MM.1S (cell line): ENCODE measurements around the gene KLHL1.

ENCODE experiments used
- DNase-seq: peaks from one replicate; pipeline ENCODE4 v3.0.0-alpha.2; 2015
- H2AFZ ChIP-seq: fragments of 300-600 bp; sonication (generic); 2 replicates; pipeline ENCODE4 v1.6.0; 2016; ENCODE audit warnings: antibody characterized with exemption, low read length
- H3F3A ChIP-seq: fragments of 300-600 bp; sonication (generic); 2 replicates; pipeline ENCODE4 v1.6.1; 2016; ENCODE audit warnings: mild to moderate bottlenecking, antibody characterized with exemption, low read length, moderate library complexity, mixed read lengths; ENCODE audit not compliant: insufficient read depth
- H3K27ac ChIP-seq: fragments of 300-600 bp; sonication (generic); 2 replicates; pipeline ENCODE4 v1.5.1; 2016; ENCODE audit warnings: mild to moderate bottlenecking, low read length
- H3K27me3 ChIP-seq: fragments of 300-600 bp; sonication (generic); replicated peaks from 2 replicates; pipeline ENCODE4 v1.6.0; 2016; ENCODE audit warnings: low read length; ENCODE audit not compliant: insufficient read depth
- H3K36me3 ChIP-seq: fragments of 300-600 bp; sonication (generic); replicated peaks from 2 replicates; pipeline ENCODE4 v1.6.1; 2016; ENCODE audit warnings: mild to moderate bottlenecking, low read length, mixed read lengths; ENCODE audit not compliant: insufficient read depth
- H3K4me1 ChIP-seq: fragments of 300-600 bp; sonication (generic); 2 replicates; pipeline ENCODE4 v1.6.1; 2016; ENCODE audit warnings: low read length, mixed read lengths
- H3K4me2 ChIP-seq: fragments of 300-600 bp; sonication (generic); 2 replicates; pipeline ENCODE4 v1.6.0; 2016; ENCODE audit warnings: low read depth, low read length
- H3K4me3 ChIP-seq: fragments of 300-600 bp; sonication (generic); 2 replicates; pipeline ENCODE4 v1.5.1; 2016; ENCODE audit warnings: low read length, mixed read lengths
- H3K79me2 ChIP-seq: fragments of 300-600 bp; sonication (generic); 2 replicates; pipeline ENCODE4 v1.6.1; 2016; ENCODE audit warnings: mixed run types, low read length, mixed read lengths
- H3K9ac ChIP-seq: fragments of 300-600 bp; sonication (generic); 2 replicates; pipeline ENCODE4 v1.6.1; 2016; ENCODE audit warnings: low read length, mixed read lengths
- H3K9me2 ChIP-seq: fragments of 300-600 bp; sonication (generic); replicated peaks from 2 replicates; pipeline ENCODE4 v1.6.1; 2016; ENCODE audit warnings: mild to moderate bottlenecking, low read length, mixed read lengths; ENCODE audit not compliant: insufficient read depth
- H3K9me3 ChIP-seq: fragments of 300-600 bp; sonication (generic); replicated peaks from 2 replicates; pipeline ENCODE4 v1.6.1; 2016; ENCODE audit warnings: mild to moderate bottlenecking, low read length, mixed read lengths; ENCODE audit not compliant: insufficient read depth
- H4K20me1 ChIP-seq: fragments of 300-600 bp; sonication (generic); 2 replicates; pipeline ENCODE4 v1.6.1; 2016; ENCODE audit warnings: mild to moderate bottlenecking, low read length, moderate library complexity, mixed read lengths; ENCODE audit not compliant: insufficient read depth
- EZH2 ChIP-seq: fragments of 300-600 bp; sonication (generic); optimal IDR thresholded peaks from 2 replicates; pipeline ENCODE3; 2017; ENCODE audit warnings: low read depth, mild to moderate bottlenecking, antibody characterized with exemption, low read length, mixed read lengths
- EZH2phosphoT487 ChIP-seq: fragments of 300-600 bp; sonication (generic); IDR thresholded peaks from 2 replicates; pipeline ENCODE4 v1.6.1; 2018; ENCODE audit warnings: antibody characterized with exemption, low read length
- TF ChIP-seq, protein P1 (sequence below): fragments of 300-600 bp; sonication (generic); IDR thresholded peaks from 2 replicates; pipeline ENCODE4 v1.5.1; 2016; ENCODE audit warnings: antibody characterized with exemption, low read length, mixed read lengths

Gene KLHL1

DNA sequence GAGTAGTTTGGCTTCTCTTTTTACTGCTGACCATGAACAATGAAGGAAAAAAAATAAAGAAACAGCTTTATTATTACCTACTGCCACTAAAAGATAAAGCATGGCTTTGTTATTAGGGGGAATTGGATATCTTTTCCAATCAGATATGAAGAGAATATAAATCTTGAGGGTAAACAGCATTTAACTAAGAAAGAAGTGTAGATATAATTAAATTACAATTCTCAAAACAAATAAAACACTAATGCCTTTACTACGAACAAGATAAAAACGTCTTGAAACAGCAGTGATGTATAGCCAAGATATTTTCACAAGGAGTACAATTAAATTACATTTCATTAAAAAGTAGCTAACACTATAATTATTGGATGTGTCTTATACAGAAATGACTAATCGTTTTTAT lies 426.5 kb downstream of the KLHL1 start:
- H3K4me1 ChIP-seq = no peaks in the 10 kb centered on the region
- H2AFZ ChIP-seq = no peak overlapping the region
- no peak overlapping the region for H3K27ac ChIP-seq

DNA sequence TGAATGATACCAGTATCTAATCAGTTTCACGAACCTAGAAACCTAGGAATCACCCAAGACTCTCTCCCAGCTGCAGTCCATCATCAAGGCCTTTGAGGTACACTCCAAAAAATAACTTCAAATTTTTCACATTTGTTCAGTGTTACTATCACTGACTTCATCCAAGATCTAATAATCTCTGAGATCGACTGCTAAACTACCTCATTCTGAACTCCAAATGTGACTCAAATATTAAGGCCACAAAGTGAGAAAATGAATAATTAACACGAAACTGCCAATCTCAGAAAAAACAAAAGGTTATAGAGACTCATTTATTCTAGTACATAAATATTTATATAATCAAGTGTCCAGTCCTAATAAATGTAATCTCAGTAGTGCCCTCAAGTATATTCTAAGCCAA lies 430.9 kb downstream of the KLHL1 start:
- no peaks in the 10 kb centered on the region for H3K4me1 ChIP-seq
- H3K4me3 ChIP-seq = no peak overlapping the region
- H4K20me1 ChIP-seq = no peaks in the 10 kb centered on the region
- no peaks in the 10 kb centered on the region for H3K36me3 ChIP-seq
- H3K9ac ChIP-seq = no peak overlapping the region
- no peak for TF ChIP-seq EZH2
- H2AFZ ChIP-seq = no peak overlapping the region
- H3K79me2 ChIP-seq = no peaks in the 10 kb centered on the region
- no peak overlapping the region for H3K4me2 ChIP-seq
- H3K9me3 ChIP-seq = no peaks in the 10 kb centered on the region
- no peak overlapping the region for H3K27ac ChIP-seq
- H3K27me3 ChIP-seq = no peaks in the 10 kb centered on the region
- no peak for DNase-seq
- no peaks in the 10 kb centered on the region for H3F3A ChIP-seq
- H3K9me2 ChIP-seq = no peaks in the 10 kb centered on the region

More for the DNA sequence above, 426.5 kb downstream of the KLHL1 start:
- H4K20me1 ChIP-seq = no peaks in the 10 kb centered on the region
- H3K9me3 ChIP-seq = no peaks in the 10 kb centered on the region
- no peaks in the 10 kb centered on the region for H3K36me3 ChIP-seq
- TF ChIP-seq EZH2phosphoT487 = no peak
- TF ChIP-seq EZH2 = no peak
- TF ChIP-seq, protein P1, sequence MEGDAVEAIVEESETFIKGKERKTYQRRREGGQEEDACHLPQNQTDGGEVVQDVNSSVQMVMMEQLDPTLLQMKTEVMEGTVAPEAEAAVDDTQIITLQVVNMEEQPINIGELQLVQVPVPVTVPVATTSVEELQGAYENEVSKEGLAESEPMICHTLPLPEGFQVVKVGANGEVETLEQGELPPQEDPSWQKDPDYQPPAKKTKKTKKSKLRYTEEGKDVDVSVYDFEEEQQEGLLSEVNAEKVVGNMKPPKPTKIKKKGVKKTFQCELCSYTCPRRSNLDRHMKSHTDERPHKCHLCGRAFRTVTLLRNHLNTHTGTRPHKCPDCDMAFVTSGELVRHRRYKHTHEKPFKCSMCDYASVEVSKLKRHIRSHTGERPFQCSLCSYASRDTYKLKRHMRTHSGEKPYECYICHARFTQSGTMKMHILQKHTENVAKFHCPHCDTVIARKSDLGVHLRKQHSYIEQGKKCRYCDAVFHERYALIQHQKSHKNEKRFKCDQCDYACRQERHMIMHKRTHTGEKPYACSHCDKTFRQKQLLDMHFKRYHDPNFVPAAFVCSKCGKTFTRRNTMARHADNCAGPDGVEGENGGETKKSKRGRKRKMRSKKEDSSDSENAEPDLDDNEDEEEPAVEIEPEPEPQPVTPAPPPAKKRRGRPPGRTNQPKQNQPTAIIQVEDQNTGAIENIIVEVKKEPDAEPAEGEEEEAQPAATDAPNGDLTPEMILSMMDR = no peak
- H3K9ac ChIP-seq = no peak overlapping the region
- no peaks in the 10 kb centered on the region for H3K79me2 ChIP-seq
- no peaks in the 10 kb centered on the region for H3F3A ChIP-seq
- H3K9me2 ChIP-seq = no peaks in the 10 kb centered on the region
- H3K4me2 ChIP-seq = no peak overlapping the region
- no peak overlapping the region for H3K4me3 ChIP-seq
- H3K27me3 ChIP-seq = no peaks in the 10 kb centered on the region
- DNase-seq = no peak

DNA sequence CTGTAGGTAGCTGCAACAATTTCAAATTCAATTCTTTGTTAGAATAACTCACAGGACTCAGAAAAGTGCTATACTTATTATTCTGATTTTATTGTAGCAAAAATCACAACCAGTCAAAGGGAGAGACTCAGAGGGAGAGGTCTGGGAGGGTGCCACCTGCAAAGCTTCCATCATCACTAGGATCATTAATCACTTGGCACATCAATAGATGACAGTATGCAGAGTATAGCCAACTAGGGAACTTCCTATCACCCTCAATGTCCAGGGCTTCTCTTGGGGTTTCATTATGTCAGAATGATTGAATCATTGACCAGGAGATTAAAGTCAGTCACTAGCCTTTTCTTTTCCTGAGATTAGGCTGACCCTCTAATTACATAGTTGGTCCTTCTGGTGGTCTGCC lies 432.0 kb downstream of the KLHL1 start:
- Histone ChIP-seq H3K4me3 (no peak overlapping the region), H3K4me1 (no peaks in the 10 kb centered on the region), H3F3A (no peaks in the 10 kb centered on the region), H3K27me3 (no peaks in the 10 kb centered on the region), H3K9me2 (no peaks in the 10 kb centered on the region), H3K36me3 (no peaks in the 10 kb centered on the region), H3K27ac (no peak overlapping the region), H4K20me1 (no peaks in the 10 kb centered on the region), H3K9ac (no peak overlapping the region), H3K9me3 (no peaks in the 10 kb centered on the region), H3K4me2 (no peak overlapping the region), H3K79me2 (no peaks in the 10 kb centered on the region), H2AFZ (no peak overlapping the region)
- TF ChIP-seq EZH2phosphoT487 (no peak), EZH2 (no peak)
- TF ChIP-seq, protein P1 = no peak
- no peak for DNase-seq

DNA sequence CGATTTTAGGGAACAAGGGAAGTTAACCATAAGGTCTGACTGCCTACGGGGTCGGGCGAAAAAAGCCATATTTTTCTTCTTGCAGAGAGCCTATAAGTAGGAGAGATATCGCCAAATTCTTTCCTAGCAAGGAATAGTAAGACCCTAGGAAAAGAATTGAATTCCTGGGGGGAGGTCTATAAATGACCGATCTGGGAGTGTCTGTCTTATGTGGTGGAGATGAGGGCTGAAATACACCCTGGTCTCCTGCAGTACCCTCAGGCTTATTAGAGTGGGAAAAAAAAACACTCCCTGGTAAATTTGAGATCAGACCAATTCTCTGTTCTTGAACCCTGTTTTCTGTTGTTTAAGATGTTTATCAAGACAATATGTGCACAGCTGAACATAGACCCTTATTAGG lies 448.1 kb downstream of the KLHL1 start:
- no peaks in the 10 kb centered on the region for H3K4me1 ChIP-seq

More for the DNA sequence above, 448.1 kb downstream of the KLHL1 start:
- Histone ChIP-seq H3F3A (no peaks in the 10 kb centered on the region), H3K79me2 (no peaks in the 10 kb centered on the region), H3K4me3 (no peak overlapping the region), H3K9ac (no peak overlapping the region), H4K20me1 (no peaks in the 10 kb centered on the region), H2AFZ (no peak overlapping the region), H3K36me3 (no peaks in the 10 kb centered on the region), H3K9me2 (no peaks in the 10 kb centered on the region), H3K27me3 (no peaks in the 10 kb centered on the region), H3K4me2 (no peak overlapping the region), H3K9me3 (no peaks in the 10 kb centered on the region), H3K27ac (no peak overlapping the region)
- no peak for DNase-seq
- no peak for TF ChIP-seq EZH2phosphoT487
- TF ChIP-seq, protein P1 = no peak
